ENCODE results near the gene DCAF8L1.
A peak's percentile ranks its signal among the peaks of the same experiment; 100 is the strongest.
"Not testable (repeated sequence)": the region's sequence is repeated elsewhere in the genome, so short reads cannot be mapped to it uniquely, and the experiment has no call there.

DCAF8L1 gene

GRCh38 chrX:27981349-27981748, at the start of gene DCAF8L1:
TSS of gene DCAF8L1 (minus strand) at chrX:27981449. CDS start at chrX:27981334, 115 bp downstream.
- DNase-seq: no peak

GRCh38 chrX:28022371-28022770, 41.1 kb upstream of the DCAF8L1 start:
- DNase-seq: no peak

GRCh38 chrX:28016823-28017222, 35.6 kb upstream of the DCAF8L1 start:
- DNase-seq: no peak

DNA sequence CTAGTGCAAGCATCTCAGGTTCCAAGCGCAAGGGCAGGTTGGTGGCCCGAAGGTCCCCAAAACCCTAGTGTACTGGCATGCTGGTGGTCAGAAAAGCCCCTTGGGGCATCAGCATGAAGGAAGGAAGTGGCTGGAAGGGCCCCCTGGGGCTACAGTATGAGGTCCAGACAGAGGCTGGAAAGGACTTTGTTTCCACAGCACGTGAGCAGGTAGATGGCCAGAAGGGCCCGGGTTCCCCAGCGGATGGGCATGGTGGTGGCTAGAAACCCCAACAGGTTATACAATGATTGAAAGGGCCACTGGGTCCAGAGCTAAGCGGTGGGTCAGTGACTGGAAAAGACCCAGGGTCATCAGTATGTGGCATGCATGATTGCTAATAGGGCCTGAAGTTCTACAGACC, 34.7 kb upstream of the DCAF8L1 start:
- DNase-seq: no peak

DNA sequence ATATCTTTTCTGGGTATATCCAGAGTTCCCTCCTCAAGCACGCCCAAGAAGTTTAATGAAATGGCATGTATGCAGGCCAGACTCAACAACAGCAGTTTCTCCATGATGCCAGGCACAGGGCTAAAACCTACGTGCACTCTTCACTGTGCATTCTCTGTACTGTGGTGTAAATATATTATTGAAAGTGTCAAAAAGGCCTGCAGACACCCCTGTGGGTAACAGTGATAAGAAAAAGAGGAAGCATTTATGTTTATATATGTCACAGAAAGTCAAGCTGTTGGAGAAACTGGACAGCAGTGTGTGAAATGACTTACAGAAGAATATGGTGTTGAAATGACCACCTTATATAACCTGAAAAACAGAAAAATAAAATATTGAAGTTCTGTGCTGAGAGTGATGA, 29.6 kb upstream of the DCAF8L1 start:
- DNase-seq: no peak

- DNase-seq: no peak
Observed at GRCh38 chrX:27998666-27999065, 17.4 kb upstream of the DCAF8L1 start.

DNA sequence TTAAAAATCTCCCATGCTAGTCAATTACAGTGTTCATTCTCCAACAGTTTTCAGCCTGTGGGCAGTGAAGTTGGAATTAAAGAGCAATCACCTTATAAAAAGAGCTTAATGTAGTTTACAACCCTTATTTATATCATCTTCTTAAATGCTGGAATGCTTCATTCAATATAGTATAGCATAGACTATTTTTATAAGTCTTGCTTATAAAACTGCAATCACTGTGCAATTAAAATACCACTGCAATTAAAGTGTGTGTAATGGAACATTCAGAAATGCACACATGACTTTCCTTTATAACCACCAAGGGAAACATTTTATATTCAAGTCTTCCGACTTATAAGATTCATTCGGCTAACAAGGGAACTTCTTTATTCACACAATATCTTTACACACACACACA, 16.4 kb upstream of the DCAF8L1 start:
- DNase-seq: no peak

DNA sequence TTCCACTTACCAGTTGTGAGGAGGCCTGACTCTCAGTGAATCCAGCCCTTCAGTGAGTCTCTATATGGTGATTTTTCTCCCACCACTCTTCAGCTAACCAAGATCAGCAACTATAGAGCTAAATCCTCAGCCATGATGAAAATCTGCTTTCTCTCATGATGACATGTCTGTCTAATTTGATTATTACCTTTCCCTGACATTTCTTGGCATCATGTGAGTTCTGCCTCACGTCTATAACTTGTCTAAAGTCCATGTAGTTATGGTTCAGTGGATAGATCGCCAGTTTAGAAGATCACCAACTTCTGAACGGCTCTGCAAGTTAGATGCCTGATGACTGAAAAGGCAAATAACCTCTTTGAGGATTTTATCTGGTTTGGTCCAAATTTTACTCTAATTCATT, 14.9 kb upstream of the DCAF8L1 start:
- no peak for DNase-seq

DNA sequence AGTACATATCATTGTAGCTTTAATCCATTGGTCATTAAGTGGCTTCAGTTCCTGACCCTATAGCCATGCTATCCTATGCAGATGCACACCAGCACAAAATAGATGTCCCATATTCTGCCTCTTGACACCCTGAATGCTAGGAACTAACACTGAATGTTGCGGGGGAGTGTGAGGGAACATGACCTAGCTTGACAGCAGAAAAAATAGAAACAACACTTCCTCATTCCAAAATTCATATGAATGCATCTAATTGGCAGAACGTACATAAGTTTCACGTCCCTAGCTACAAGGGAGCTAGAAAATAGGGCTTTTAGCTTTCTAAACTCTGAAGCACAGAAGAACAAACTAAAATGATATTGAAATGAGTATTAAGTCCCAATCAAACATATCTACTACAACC, 14.4 kb upstream of the DCAF8L1 start:
- DNase-seq: no peak

DNA sequence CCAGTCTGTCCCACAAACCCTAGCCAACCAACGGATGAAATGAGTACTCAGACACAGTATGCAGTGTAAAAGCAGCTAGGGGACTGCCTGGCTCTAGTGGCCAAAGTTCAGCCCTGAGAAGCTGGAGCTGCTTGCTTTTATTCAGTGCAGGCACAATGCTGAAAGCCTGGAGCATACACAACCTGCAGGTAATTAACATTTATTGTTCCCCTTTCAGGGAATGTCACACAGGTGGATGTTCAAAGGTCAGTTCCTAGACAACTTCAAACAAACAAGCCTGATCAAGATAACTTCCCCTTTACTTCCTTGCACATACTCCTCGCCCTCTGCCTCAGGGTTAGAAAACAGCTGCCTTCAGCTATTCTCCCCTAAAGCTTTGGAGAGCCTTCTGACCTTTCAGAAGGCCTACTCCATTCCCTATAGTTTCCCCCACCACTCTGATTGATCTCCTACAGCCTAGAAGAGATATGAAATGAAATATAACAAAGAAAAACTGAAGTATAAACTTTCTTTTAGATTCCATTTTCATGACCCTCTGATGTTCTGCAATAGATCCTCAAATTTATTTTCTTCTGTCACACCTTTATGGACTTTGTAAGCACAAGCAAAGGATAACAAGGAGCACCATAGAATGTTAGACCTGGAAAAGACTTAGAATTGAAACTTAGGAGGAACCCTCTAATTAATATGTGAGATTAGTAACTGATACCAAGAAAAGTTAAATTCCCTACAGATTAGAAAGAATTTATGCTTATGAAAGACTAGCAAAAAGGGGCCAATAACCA, 6.8 kb upstream of the DCAF8L1 start:
- peak in 2 of 3 experiments; percentile 7 to 50 for DNase-seq

- not testable (repeated sequence) for DNase-seq
Observed at GRCh38 chrX:27976934-27977333, 4.3 kb downstream of the DCAF8L1 start.

- DNase-seq: peak in 1 of 3 experiments; percentile 40
Observed at GRCh38 chrX:27976284-27976683, 5.0 kb downstream of the DCAF8L1 start.

GRCh38 chrX:27968878-27969277, 12.4 kb downstream of the DCAF8L1 start:
- DNase-seq: no peak

DNA sequence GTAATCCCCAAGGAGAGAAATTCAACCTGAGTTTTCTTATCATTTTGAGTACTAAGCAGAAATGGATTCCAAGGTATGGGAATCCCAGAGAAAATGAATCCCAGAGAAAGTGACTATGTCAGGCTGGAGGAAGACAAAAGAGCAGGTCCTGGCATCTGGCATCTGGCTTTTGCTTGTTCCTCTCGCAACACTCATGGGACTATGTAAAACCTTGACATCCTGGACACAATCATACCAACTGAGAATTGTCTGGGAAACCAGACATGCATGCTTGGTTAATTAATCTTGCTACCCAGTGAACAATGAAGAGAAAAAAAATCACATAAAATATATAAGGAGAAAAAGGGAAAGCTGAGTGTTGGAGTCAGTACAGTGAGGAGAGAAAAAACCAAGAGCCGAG, 12.9 kb downstream of the DCAF8L1 start:
- no peak for DNase-seq

- DNase-seq: no peak
Observed at GRCh38 chrX:27966955-27967354, 14.3 kb downstream of the DCAF8L1 start.

- no peak for DNase-seq
Observed at GRCh38 chrX:27966492-27966891, 14.8 kb downstream of the DCAF8L1 start.

- not testable (repeated sequence) for DNase-seq
Observed at GRCh38 chrX:27965348-27965747, 15.9 kb downstream of the DCAF8L1 start.

GRCh38 chrX:27964432-27964831, 16.8 kb downstream of the DCAF8L1 start:
- DNase-seq: no peak

DNA sequence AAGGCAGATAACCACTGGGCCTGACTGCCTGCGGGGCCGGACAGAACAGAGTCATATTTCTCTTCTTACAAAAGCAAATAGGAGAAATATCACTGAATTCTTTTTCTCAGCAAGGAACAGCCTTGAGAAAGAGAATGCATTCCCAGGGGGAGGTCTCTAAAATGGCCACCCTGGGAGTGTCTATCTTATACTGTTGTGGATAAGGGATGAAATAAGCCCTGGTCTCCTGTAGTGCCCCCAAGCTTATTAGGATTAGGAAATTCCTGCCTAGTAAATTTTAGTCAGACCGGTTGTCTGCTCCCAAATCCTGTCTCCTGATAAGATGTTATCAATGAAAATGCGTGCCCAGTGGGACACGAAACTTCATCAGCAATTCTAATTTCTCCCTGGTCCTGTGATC, 20.8 kb downstream of the DCAF8L1 start:
- DNase-seq: not testable (repeated sequence)

DNA sequence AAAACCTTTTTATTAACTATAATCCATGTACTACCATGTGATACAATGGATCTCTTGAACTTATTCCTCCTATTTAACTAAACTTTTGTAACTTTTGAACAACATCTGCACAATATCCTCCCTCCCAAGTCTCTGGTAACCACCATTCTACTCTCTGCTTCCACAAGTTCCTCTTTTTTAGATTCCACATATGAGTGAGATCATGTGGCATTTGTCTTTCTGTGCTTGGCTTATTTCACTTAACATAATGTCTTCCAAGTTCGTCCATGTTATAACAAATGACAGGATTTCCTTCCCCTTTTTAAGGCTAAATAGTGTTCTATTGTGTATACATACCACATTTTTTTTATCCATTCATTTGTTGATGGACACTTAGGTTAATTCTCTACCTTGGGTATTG, 28.1 kb downstream of the DCAF8L1 start:
- DNase-seq: no peak

DNA sequence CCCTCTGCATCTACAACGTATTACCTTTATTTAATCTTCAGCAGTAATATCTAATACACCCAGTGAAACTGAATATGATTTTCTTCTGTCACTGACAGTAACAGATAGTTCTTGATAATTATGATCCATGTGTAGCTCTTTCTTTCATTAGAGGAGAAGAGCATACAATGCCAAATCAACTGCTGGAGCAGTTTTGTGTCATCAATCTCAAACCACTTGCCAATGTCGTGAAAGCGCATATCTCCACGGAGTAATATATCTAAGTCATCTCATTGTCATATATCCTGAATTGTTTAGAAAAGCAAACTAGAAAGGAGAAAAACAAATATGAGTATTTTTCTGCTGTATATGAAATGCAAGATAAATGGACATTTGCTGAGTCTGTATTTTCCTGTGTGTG, 47.9 kb downstream of the DCAF8L1 start:
- peak in 1 of 3 experiments; percentile 20 for DNase-seq
